ENCODE data around the gene GAB2. TPM values are rescaled to one million over a fixed set of nuclear protein-coding genes. Genes with fewer than 3 reads are reported as not detected.
A peak's percentile ranks its signal among the peaks of the same experiment; 100 is the strongest.

Gene GAB2
- total RNA-seq, 1 donor from 2014 or later = 65.8 TPM

GRCh38 chr11:78349624-78350023, 68.0 kb downstream of the GAB2 start:
- intact Hi-C loops (cut with DNase I) = no loop called here
- Histone ChIP-seq H3K4me3 (peak overlapping the region; percentile 25), H3K27ac (peak overlapping the region; percentile 63), H3K4me1 (peaks cover 52% of the 10 kb centered on the region), H3K9me3 (no peaks in the 10 kb centered on the region), H3K27me3 (no peaks in the 10 kb centered on the region), H3K36me3 (no peaks in the 10 kb centered on the region)
- no peak for TF ChIP-seq CTCF (IDR thresholded peaks at IDR 0.05)
- no peak for ATAC-seq
- no peak for DNase-seq

DNA sequence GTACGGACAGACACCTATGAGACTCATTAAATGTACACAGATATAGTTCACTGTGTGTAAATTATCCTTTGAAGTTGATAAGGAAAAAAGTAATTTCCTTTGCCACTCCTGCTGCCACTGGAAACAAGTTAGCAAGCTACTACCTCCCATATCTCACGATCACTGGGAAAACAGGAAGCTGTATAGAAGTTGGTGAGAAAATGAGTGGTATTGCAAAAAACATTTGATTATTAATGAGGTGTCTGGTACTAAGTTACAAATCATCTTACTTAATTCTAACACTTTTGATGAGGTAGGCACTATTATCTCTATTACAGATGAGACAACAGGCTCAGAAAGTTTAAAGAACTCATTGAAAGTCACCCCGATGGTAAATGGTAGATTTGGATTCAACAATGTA, 68.5 kb downstream of the GAB2 start:
- H3K36me3 ChIP-seq = no peaks in the 10 kb centered on the region
- intact Hi-C loops (cut with DNase I) = no loop called here
- H3K4me3 ChIP-seq = no peak overlapping the region
- no peak for DNase-seq
- H3K27ac ChIP-seq = peak overlapping the region; percentile 63
- H3K27me3 ChIP-seq = no peaks in the 10 kb centered on the region
- H3K4me1 ChIP-seq = peaks cover 47% of the 10 kb centered on the region
- no peak for ATAC-seq
- TF ChIP-seq CTCF (IDR thresholded peaks at IDR 0.05) = no peak
- H3K9me3 ChIP-seq = no peaks in the 10 kb centered on the region

GRCh38 chr11:78347956-78348355, 69.7 kb downstream of the GAB2 start:
- no peaks in the 10 kb centered on the region for H3K9me3 ChIP-seq
- no peak for ATAC-seq

DNA sequence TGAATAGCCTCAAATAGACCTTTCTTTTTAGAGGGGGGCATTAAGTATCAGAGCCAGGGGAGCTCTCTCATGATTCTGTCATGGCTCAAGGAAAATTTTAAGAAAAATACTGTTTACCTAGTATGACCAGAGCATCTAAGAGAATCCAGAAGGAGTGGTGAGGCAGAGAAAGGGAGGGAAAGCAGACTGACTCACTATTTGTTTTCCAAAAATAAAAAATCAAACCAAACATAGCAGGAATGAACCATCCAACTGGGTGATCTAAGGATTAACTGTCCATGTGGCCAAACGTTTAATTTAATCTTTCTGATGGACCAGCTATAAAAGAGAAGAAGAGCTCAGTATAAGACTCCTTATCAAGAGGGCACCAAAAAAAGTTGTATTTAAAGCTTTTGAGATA, 70.8 kb downstream of the GAB2 start:
- Histone ChIP-seq H3K9me3 (no peaks in the 10 kb centered on the region), H3K4me3 (no peak overlapping the region), H3K27ac (no peak overlapping the region), H3K36me3 (no peaks in the 10 kb centered on the region), H3K4me1 (peaks cover 39% of the 10 kb centered on the region), H3K27me3 (no peaks in the 10 kb centered on the region)
- no peak for ATAC-seq
- intact Hi-C loops (cut with DNase I) = no loop called here
- no peak for DNase-seq
- TF ChIP-seq CTCF (IDR thresholded peaks at IDR 0.05) = no peak

More at GRCh38 chr11:78347956-78348355, 69.7 kb downstream of the GAB2 start:
- Histone ChIP-seq H3K27me3 (no peaks in the 10 kb centered on the region), H3K4me3 (no peak overlapping the region), H3K4me1 (peaks cover 39% of the 10 kb centered on the region), H3K36me3 (no peaks in the 10 kb centered on the region), H3K27ac (no peak overlapping the region)
- DNase-seq = no peak
- no peak for TF ChIP-seq CTCF (IDR thresholded peaks at IDR 0.05)
- intact Hi-C loops (cut with DNase I) = no loop called here

- ATAC-seq = no peak
- no peak overlapping the region for H3K4me3 ChIP-seq
- H3K27ac ChIP-seq = no peak overlapping the region
- intact Hi-C loops (cut with DNase I) = no loop called here
- H3K9me3 ChIP-seq = no peaks in the 10 kb centered on the region
- DNase-seq = no peak
- no peak for TF ChIP-seq CTCF (IDR thresholded peaks at IDR 0.05)
- H3K27me3 ChIP-seq = no peaks in the 10 kb centered on the region
- no peaks in the 10 kb centered on the region for H3K36me3 ChIP-seq
- peaks cover 26% of the 10 kb centered on the region for H3K4me1 ChIP-seq
These were observed 72.2 kb downstream of the GAB2 start for GRCh38 chr11:78345450-78345849.

DNA sequence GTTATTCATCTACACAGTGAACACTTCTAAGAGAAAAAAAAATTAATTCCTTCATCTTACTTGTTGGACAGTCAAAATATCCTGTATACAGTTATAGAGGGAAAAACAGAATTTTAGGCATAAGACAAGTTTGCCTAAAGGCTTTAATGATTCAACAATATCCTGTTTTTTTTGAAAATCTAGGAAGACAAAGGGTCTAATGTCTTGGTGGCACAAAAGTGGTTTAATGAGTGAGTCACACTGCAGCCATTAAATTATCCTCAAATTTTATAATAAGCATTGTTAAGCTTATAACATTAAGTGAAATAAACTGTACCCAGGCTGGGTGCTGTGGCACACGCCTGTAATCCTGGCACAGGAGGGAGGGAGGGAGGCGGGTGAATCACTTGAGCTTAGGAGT, 72.9 kb downstream of the GAB2 start:
- H3K4me1 ChIP-seq = peaks cover 18% of the 10 kb centered on the region
- no peaks in the 10 kb centered on the region for H3K27me3 ChIP-seq
- H3K27ac ChIP-seq = no peak overlapping the region

More for the DNA sequence above, 72.9 kb downstream of the GAB2 start:
- Histone ChIP-seq H3K9me3 (no peaks in the 10 kb centered on the region), H3K4me3 (no peak overlapping the region), H3K36me3 (no peaks in the 10 kb centered on the region)
- DNase-seq (no peak), ATAC-seq (no peak)
- intact Hi-C loops (cut with DNase I) = no loop called here
- no peak for TF ChIP-seq CTCF (IDR thresholded peaks at IDR 0.05)

Data from upper lobe of right lung (tissue), 1 donor.